ENCODE measurements around the gene PYGO2. TPM values are rescaled to one million over a fixed set of nuclear protein-coding genes. Genes with fewer than 3 reads are reported as not detected.
A peak's percentile ranks its signal among the peaks of the same experiment; 100 is the strongest.

The PYGO2 gene
- total RNA-seq, 1 experiment from 2014 or later, result 37.4 TPM

- peak; percentile 90 for TF ChIP-seq JUN (CRISPR knock-in tag; IDR thresholded peaks at IDR 0.05)
- peak; percentile 15; the same call in 1 of the 2 replicates for TF ChIP-seq HMGA2 (CRISPR knock-in tag; IDR thresholded peaks at IDR 0.05)
- TF ChIP-seq IRF2 (CRISPR knock-in tag; IDR thresholded peaks at IDR 0.05; ENCODE audit: borderline replicate concordance, low read depth), result no peak
- TF ChIP-seq CTCF (IDR thresholded peaks at IDR 0.05), result no peak
- TF ChIP-seq MLX (CRISPR knock-in tag; IDR thresholded peaks at IDR 0.05), result 0 out of 2 replicates have a peak, but pooled peaks have one; percentile 37
- no peak for TF ChIP-seq ZNF425 (CRISPR knock-in tag; conservative IDR thresholded peaks at IDR 0.05)
- TF ChIP-seq ATF3 (CRISPR knock-in tag; conservative IDR thresholded peaks at IDR 0.05), result 0 out of 2 replicates have a peak, but pooled peaks have one; percentile 44
- no peak for TF ChIP-seq ZNF396 (CRISPR knock-in tag; IDR thresholded peaks at IDR 0.05; ENCODE audit: borderline replicate concordance)
- TF ChIP-seq CBFB (CRISPR knock-in tag; IDR thresholded peaks at IDR 0.05; ENCODE audit: low read depth), result no peak
- TF ChIP-seq NR3C1 (CRISPR knock-in tag; conservative IDR thresholded peaks at IDR 0.05; ENCODE audit: low read depth), result no peak
- no peak; the same call in 1 of the 2 replicates for TF ChIP-seq ZBTB43 (CRISPR knock-in tag; IDR thresholded peaks at IDR 0.05)
- peak; percentile 79; the same call in 1 of the 2 replicates for TF ChIP-seq ZNF138 (CRISPR knock-in tag; conservative IDR thresholded peaks at IDR 0.05)
- TF ChIP-seq MAX (CRISPR knock-in tag; IDR thresholded peaks at IDR 0.05), result peak; percentile 100
- TF ChIP-seq IRF1 (CRISPR knock-in tag; IDR thresholded peaks at IDR 0.05), result peak; percentile 97
- peak; percentile 97 for TF ChIP-seq TP53 (CRISPR knock-in tag; IDR thresholded peaks at IDR 0.05)
- peak; percentile 99 for TF ChIP-seq ETV6 (CRISPR knock-in tag; IDR thresholded peaks at IDR 0.05)
- 0 out of 2 replicates have a peak, but pooled peaks have one; percentile 17 for TF ChIP-seq ZNF219 (CRISPR knock-in tag; IDR thresholded peaks at IDR 0.05; ENCODE audit: borderline replicate concordance)
- TF ChIP-seq GTF2I (CRISPR knock-in tag; conservative IDR thresholded peaks at IDR 0.05), result no peak
Measured at GRCh38 chr1:154936555-154937084, 25.0 kb downstream of the PYGO2 start, which contains the start of gene PMVK (continued).

Data from WTC11 (cell line).